Activated CD8-positive, alpha-beta T cell treated with anti-CD3 and anti-CD28 coated beads for 36 hours (primary cell): ENCODE measurements around the gene LKAAEAR1. TPM values are rescaled to one million over a fixed set of nuclear protein-coding genes. Genes with fewer than 3 reads are reported as not detected.
A peak's percentile ranks its signal among the peaks of the same experiment; 100 is the strongest.

ENCODE experiments used
- ATAC-seq: fragments of 200-7000 bp; cut with Tn5 transposase; one replicate; pipeline ENCODE4 v1.10.0; 2021; ENCODE audit warnings: mild to moderate bottlenecking, moderate library complexity
- CTCF ChIA-PET: fragments of 350-600 bp; sonication (Branson Sonifier 250); formaldehyde crosslinking; loops from one replicate; lab custom pipeline; 2021; ENCODE audit warnings: antibody characterized with exemption; lab: Charles Lee
- POLR2A ChIA-PET: fragments of 350-600 bp; sonication (Branson Sonifier 250); formaldehyde crosslinking; loops from one replicate; lab custom pipeline; 2021; ENCODE audit warnings: antibody characterized with exemption; lab: Charles Lee
- DNase-seq: peaks from one replicate; pipeline ENCODE4 v3.0.0-alpha.2; 2020
- H3K27ac Mint-ChIP-seq: one replicate; pipeline ENCODE4 v1.8.0; 2021; ENCODE audit warnings: mild to moderate bottlenecking, mixed read lengths
- H3K27me3 Mint-ChIP-seq: one replicate; pipeline ENCODE4 v1.8.0; 2021; ENCODE audit warnings: mixed read lengths
- H3K36me3 Mint-ChIP-seq: one replicate; pipeline ENCODE4 v1.8.0; 2021; ENCODE audit warnings: low read depth, mixed read lengths
- H3K4me1 Mint-ChIP-seq: one replicate; pipeline ENCODE4 v1.8.0; 2021; ENCODE audit warnings: low read depth, mixed read lengths
- H3K4me3 Mint-ChIP-seq: one replicate; pipeline ENCODE4 v1.8.0; 2021; ENCODE audit warnings: mild to moderate bottlenecking, moderate library complexity, mixed read lengths
- H3K9me3 Mint-ChIP-seq: one replicate; pipeline ENCODE4 v1.8.0; 2021; ENCODE audit warnings: mixed read lengths
- intact Hi-C: fragments of 100-400 bp; cut with micrococcal nuclease; formaldehyde crosslinking; loops from one replicate; pipeline ENCODE4 v1.10.0; 2022
- total RNA-seq, 2 experiments: library from RNA; stranded (reverse); gene quantifications; one replicate each; pipeline ENCODE4 v1.2.3, GENCODE V29; 2021
- TF ChIP-seq, protein P1 (sequence below): fragments of 200-600 bp; IDR thresholded peaks from one replicate; pipeline ENCODE4 v1.8.0; 2022; ENCODE audit warnings: antibody characterized with exemption, mild to moderate bottlenecking

The LKAAEAR1 gene
- total RNA-seq, 2 experiments from 2014 or later, result 0.43 TPM

DNA sequence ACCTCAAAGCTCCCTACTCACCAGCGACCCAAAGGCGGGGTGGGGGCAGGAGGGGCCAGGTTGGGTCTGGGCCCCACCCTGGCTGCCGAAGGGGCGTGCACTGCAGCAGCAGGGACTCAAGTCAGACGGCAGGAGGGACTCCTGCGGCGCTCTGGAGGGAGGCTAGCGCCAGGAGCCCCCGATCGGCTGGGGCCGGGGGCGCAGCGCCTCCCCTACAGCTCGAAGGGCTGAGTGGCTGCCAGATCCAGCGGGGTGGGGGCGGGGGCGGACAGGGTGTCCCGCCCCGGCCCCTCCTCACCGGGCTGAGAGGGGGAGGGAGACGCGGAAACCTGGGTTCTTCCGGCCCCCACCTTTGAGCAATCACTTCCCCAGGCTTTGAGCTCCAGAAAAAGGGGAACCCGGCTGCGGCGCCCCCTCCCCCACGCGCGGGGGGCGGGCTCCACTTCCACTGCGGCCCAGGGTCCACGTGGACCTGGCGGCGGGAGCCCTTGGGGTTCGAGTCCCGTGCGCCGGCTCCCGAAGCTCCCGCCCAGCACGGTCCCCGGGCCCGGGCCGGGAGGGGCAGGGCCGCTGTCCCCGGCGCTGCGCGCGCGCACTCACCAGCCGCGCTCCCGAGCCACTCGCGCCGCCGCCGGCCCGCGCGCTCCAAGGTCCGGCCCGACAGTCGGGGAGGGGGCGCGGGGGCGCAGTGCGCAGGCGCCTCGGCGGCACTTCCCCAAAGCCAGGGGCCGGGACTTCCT, 4.8 kb downstream of the LKAAEAR1 start, which contains the start of gene RGS19:
RGS19 (minus strand) TSS at position 246 of the 740 bp plus-strand sequence. CDS start 2,632 bp downstream, outside the sequence.
- Mint-ChIP-seq H3K27ac (peak within 1 kb of the TSS; percentile 65), H3K4me1 (peaks cover 24% of the 10 kb centered on the region), H3K4me3 (peak within 1 kb of the TSS; percentile 84), H3K27me3 (peaks cover 3% of the 10 kb centered on the region), H3K9me3 (no peaks in the 10 kb centered on the region), H3K36me3 (peaks cover 3% of the 10 kb centered on the region)
- intact Hi-C loops, result loop anchor here (5.0 kb wide), 1 partner anchor 43 kb away; no protein-coding TSS in a partner anchor
- POLR2A ChIA-PET, result interaction anchor here (0.8 to 3.7 kb wide), 9 partner anchors 10 to 542 kb away, joined by 3 to 15 read pairs (median 3); partner anchors contain the start of genes PTK6 and TPD52L2
- CTCF ChIA-PET, result interaction anchor here (0.5 to 3.5 kb wide), 7 partner anchors 10 to 99 kb away, joined by 3 to 20 read pairs (median 4); partner anchors contain the start of gene PRPF6
- TF ChIP-seq, protein P1, sequence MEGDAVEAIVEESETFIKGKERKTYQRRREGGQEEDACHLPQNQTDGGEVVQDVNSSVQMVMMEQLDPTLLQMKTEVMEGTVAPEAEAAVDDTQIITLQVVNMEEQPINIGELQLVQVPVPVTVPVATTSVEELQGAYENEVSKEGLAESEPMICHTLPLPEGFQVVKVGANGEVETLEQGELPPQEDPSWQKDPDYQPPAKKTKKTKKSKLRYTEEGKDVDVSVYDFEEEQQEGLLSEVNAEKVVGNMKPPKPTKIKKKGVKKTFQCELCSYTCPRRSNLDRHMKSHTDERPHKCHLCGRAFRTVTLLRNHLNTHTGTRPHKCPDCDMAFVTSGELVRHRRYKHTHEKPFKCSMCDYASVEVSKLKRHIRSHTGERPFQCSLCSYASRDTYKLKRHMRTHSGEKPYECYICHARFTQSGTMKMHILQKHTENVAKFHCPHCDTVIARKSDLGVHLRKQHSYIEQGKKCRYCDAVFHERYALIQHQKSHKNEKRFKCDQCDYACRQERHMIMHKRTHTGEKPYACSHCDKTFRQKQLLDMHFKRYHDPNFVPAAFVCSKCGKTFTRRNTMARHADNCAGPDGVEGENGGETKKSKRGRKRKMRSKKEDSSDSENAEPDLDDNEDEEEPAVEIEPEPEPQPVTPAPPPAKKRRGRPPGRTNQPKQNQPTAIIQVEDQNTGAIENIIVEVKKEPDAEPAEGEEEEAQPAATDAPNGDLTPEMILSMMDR, result peak; percentile 11
- DNase-seq (peak; percentile 75), ATAC-seq (peak; percentile 11)

DNA sequence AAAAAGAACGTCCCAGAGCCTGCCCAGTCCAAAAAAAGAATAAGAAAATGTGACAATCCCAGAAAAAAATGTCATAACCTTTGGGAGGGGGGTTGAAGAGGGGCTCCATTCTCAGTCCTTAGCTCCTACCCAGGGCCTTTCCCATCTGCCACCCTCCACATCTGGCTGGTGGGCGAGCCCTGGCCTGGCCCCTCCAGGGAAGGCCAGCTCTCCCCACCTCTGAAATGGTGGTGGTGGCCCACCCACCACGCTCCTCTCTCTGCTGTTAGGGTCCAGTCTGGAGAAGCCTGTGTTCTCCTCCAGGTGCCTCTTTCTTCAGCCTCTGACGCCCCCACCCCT, 5.3 kb downstream of the LKAAEAR1 start:
- peak overlapping the region; percentile 84 for H3K4me3 Mint-ChIP-seq
- TF ChIP-seq, protein P1, result no peak
- no peak for ATAC-seq
- ChIA-PET POLR2A (interaction anchor here (0.8 to 3.7 kb wide), 7 partner anchors 9 to 542 kb away, joined by 3 to 15 read pairs (median 3); partner anchors contain the start of genes PTK6 and TPD52L2), CTCF (interaction anchor here (0.5 to 3.5 kb wide), 5 partner anchors 41 to 98 kb away, joined by 3 to 20 read pairs (median 5); partner anchors contain the start of gene PRPF6)
- H3K36me3 Mint-ChIP-seq, result peaks cover 3% of the 10 kb centered on the region
- DNase-seq, result no peak
- peaks cover 20% of the 10 kb centered on the region for H3K4me1 Mint-ChIP-seq
- no peaks in the 10 kb centered on the region for H3K27me3 Mint-ChIP-seq
- H3K27ac Mint-ChIP-seq, result peak overlapping the region; percentile 65
- intact Hi-C loops, result no loop called here
- H3K9me3 Mint-ChIP-seq, result no peaks in the 10 kb centered on the region

GRCh38 chr20:64077876-64078551, 6.2 kb downstream of the LKAAEAR1 start:
- Mint-ChIP-seq H3K27me3 (no peaks in the 10 kb centered on the region), H3K36me3 (peaks cover 5% of the 10 kb centered on the region), H3K4me3 (peak overlapping the region; percentile 84), H3K27ac (peak overlapping the region; percentile 89), H3K4me1 (peaks cover 18% of the 10 kb centered on the region), H3K9me3 (no peaks in the 10 kb centered on the region)
- CTCF ChIA-PET, result interaction anchor here (1.0 to 3.5 kb wide), 4 partner anchors 8 to 44 kb away, joined by 3 to 20 read pairs (median 8); no protein-coding TSS in a partner anchor
- DNase-seq (peak; percentile 89), ATAC-seq (peak; percentile 66)
- POLR2A ChIA-PET, result interaction anchor here (0.5 to 3.7 kb wide), 6 partner anchors 9 to 178 kb away, joined by 3 to 15 read pairs (median 4); no protein-coding TSS in a partner anchor
- TF ChIP-seq, protein P1, result no peak
- intact Hi-C loops, result no loop called here

DNA sequence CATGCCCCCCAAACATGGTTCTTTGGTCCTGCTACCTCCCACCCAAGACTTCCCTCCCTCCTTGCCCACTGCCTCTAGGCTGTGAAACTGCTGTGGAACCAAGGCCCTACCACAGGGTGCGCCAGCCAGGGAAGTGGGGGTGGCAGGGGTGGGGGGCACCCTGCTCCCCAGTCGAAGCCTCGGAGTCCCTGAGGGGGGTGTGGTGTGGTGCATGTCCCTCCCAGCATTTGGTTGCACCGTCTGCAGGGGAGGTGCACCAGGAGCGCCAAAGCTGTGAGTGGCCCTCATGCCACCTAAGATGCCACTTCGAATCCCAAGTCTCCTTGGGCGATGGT, 6.7 kb downstream of the LKAAEAR1 start:
- no peaks in the 10 kb centered on the region for H3K9me3 Mint-ChIP-seq
- intact Hi-C loops, result no loop called here
- H3K27me3 Mint-ChIP-seq, result no peaks in the 10 kb centered on the region
- peaks cover 5% of the 10 kb centered on the region for H3K36me3 Mint-ChIP-seq
- CTCF ChIA-PET, result interaction anchor here (2.6 to 3.5 kb wide), 2 partner anchors 39 to 43 kb away, joined by 14 to 20 read pairs; no protein-coding TSS in a partner anchor
- POLR2A ChIA-PET, result interaction anchor here (1.1 to 1.8 kb wide), 3 partner anchors 15 to 117 kb away, joined by 3 to 4 read pairs (median 4); no protein-coding TSS in a partner anchor
- ATAC-seq (no peak), DNase-seq (no peak)
- peak overlapping the region; percentile 89 for H3K27ac Mint-ChIP-seq
- H3K4me1 Mint-ChIP-seq, result peaks cover 13% of the 10 kb centered on the region
- H3K4me3 Mint-ChIP-seq, result peak overlapping the region; percentile 84
- TF ChIP-seq, protein P1, result no peak
